ENCODE measurements around the gene ZNF804B.
"Not testable (repeated sequence)": the region's sequence is repeated elsewhere in the genome, so short reads cannot be mapped to it uniquely, and the experiment has no call there.

Gene ZNF804B

DNA sequence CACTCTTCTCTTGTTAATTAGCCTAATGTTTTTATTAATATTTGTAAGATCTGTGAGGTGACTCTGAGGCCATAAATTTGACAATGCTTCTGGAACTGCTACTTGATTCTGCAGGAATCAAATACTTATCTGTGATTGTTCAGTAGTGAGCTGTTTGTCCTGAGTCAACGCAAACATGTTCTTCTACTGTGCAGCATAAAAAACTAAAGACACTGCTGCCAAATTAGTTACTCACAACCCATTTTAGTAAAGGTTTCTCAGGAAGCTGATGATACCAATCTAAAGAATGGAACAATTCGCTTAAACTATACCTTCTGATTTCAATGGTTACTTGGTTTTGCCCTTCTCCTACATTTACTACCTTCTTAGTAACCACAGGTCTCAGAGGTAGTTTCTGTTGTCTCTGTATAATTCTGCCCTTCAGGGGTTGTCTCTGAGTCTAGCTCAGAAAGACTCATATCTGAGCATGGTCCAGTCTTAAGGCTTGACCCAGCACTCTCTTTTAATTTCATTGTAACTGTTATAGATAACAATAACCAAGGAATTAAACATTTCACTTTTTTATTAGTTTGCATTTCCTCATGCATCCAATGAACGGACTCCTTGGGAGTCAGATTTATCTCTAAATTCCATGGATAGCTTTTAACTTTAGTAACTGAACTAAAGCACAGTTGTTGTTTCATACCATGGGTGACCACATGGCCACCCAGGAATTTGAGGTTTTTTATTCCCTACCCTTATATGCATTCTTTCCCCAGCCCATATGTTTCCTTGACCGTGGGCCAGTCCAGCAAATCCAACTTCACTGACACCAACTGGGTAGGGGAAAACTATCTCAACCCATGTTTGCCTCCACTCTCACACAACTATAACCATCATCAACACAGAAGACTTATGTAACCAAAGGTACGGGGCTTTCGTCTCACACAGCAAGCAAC lies 345.5 kb downstream of the ZNF804B start:
- no peak for DNase-seq

DNA sequence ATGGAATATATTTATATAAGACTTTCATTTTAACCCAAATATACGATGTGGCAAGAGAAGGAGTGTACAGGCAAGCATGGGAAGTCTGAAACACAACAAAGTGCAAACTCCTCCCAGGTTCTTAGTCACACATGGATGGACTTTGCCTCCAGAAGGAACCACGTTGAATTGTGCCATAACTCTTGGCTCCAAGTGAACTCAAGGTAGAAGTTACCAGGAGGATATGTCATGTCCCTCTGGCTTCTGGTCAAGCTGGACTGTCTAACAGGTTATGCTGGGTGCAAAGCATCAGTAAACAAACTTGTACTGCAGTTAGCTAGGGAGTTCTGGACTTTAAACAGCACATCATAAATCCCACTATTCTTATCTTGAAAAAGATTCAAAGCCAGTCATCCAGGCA lies 364.4 kb downstream of the ZNF804B start:
- DNase-seq: no peak

DNA sequence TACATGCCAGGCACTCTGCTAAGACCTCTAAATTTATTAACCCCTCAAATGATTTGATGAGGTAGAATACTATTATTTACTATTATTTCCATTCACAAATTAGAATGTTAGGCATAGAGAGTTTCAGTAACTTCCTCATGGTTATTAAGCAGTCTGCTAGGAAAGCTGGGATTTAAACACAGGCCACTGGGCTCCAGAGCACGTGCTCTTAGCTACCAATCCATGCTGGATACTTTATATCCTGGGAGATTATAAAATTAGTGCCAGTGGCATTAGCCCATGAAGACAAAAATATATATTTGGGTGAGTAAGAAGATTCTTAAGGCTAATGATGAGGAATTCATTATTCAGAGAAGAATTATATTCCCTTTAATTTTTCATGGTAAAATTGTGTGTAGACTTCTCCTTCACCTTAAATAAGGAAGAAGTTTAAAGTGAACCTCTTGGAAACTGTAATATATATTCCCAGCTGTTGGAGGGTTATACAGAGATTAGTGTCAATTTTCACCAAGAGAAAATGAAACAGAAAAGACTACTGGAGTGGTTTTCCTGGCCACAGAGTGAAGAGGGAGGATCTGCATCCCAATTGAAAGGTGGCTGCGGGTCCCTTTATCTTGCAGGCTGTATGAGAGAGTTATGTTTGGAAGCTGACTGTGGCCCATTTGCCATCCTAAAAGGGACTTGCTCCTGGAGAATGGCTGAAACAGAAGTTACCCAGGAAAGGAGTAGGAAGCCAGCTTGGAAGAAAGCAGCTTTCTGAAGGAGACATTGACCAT lies 370.3 kb downstream of the ZNF804B start:
- DNase-seq: no peak

DNA sequence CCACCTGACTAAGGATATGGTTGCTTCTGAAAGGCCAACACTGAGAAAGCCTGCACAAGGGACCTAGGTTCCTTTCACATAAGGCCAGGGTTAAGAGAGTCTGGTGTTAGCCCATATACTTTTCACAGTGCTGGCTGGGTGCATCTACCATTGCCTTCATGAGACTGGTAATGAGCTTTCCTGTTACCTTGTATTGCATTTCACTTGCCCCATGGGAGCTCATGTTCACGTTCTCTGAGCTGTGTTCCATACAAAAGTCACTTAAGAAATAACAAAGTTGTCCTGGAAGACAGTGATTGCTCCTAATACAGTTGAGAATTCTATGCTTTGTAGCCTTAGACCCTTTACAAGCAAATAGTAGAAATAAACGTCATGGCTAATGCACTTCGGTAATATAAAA lies 373.9 kb downstream of the ZNF804B start:
- no peak for DNase-seq

DNA sequence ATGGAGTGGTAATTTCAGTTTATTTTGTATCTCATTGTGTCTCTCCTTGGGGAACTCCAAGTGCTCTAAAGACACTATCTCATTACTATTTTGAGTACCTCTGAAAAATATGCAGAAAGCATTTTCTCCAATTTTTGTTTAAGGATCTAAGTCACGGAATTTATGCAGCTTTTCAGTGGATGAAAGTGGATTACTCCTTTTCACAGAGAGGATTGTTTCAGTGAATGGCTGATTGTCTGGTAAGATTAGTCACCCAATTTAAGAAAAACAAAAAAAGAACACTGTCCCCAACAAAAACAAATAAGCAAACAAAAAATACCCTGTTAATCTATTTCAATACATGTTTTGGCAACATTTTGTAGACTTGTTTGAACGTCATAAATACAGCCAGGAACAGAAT lies 374.3 kb downstream of the ZNF804B start:
- DNase-seq: no peak

DNA sequence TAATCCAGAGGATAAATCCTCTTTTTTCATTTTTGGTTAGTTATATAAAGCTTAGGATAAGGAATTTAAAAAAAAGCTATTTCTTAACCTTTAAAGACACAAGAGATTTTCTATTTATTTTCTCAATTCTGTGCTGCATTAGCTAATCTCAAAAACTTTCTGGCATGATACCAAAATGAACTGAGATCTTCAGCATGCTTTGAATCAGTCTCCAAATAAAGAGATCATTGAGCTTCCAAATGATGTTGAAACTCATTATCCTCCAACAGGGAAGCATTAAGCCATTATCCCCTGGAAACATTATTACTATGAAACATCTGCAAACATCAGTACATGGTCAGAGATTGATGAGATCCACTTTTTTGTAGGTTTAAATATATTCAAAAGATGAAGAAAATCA lies 386.3 kb downstream of the ZNF804B start:
- no peak for DNase-seq

DNA sequence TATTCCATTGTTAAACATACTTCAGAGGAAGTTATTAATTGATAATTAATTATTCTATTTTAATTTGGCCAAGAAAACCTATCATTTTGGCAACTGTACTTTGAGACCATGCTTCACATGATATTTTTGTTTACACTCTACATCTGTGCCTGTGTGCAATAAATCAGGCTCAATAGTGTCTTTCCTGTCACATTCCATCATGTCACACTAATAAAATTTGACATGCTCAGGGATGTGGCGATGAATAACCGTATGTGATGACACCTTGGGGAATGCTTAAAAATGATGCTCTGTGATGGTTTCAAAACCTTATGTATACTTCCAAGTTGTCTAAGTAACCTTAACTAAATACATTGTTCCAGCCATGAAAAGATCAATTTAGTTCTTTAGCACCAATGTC lies 400.6 kb downstream of the ZNF804B start:
- no peak for DNase-seq

DNA sequence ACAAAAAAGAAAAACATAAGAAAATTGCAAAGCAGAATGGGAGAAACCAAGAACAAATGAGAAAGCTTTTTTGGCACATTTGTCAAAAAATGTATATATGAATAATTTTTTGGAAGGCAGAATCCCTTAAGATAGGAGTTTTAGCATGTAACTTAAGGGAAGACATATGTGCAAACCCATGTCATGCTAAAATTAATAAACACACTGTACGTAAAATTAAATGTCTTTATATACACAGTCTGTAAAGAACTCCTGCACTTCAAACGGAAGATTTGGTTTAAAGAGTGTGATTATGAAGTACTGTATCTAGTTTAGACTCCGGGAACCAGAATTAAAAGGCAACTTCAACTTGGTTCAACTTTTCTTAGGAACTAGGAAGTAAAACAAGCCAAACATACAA lies 405.9 kb downstream of the ZNF804B start:
- DNase-seq: no peak

DNA sequence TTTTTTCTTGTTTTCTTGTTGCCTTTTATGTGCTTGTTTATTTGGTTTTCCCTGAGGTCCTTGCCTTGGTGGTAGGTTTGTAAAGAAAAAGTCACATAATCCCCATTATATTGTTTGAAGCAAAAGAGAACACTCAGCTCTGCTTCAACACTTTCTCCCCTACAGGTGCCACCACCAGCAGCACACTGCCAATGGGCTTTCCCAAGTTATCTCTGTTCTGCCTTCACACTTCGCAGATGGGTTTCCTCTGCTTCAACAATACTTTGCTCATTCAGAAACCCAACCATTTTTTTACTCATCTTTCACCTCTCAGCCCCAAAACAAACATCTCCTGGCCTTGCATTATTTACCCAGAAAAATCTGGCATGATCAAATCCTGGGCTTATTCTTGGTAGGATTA lies 411.1 kb downstream of the ZNF804B start:
- DNase-seq: no peak

DNA sequence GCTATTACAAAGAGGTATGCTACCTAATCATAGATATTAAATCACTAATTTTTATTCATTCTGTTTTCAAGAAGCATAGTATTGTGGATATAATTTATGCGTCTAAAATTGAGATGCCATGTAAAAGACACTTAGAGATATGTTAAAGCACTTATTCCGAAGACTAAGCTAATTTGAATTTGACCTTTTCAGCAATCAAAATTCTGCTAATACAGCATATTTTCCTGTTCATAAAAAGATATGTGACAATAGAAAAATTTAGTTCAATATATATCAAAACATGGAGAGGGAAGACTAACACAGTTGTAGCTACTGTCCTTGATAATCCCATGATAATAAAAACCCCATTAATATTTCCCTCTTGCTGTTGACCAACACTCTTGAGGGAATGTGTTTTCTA lies 422.6 kb downstream of the ZNF804B start:
- no peak for DNase-seq

DNA sequence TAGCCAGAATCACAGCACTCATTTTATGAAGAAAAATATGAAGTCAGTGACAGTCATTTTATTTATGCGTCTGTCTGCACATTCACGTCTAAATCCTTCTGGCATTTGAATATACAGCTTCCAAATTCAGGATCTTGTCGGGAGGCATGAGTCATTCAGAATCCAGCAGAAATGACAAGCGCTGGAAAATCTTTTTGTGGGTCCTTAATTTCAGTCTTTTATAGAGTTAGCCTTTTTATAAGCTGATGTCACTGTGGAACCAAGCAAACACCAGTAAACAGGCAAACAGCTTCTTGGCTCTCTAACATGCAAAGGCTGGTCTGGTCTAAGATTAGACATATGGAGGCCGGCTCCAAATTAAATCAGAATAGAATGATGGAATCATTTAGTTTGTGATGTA lies 424.2 kb downstream of the ZNF804B start:
- no peak for DNase-seq

DNA sequence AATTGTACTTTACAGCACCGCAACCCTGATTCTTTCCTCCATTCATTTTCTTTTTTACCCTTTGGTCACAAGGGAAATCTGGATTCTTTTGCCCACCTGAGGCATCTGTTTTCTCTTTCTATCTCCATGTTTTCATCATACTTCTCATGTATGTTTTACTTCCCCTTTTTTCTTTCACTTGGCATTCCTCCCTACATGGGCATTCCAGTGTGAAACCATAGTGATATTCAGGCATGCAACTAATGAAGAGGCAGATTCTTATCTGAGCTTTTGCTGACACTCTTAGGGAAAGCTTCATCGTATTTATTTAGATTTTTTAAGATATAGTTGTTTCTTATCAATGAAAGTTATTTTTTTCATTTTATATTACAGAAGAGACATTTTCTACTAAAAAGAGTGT lies 441.3 kb downstream of the ZNF804B start:
- DNase-seq: no peak

DNA sequence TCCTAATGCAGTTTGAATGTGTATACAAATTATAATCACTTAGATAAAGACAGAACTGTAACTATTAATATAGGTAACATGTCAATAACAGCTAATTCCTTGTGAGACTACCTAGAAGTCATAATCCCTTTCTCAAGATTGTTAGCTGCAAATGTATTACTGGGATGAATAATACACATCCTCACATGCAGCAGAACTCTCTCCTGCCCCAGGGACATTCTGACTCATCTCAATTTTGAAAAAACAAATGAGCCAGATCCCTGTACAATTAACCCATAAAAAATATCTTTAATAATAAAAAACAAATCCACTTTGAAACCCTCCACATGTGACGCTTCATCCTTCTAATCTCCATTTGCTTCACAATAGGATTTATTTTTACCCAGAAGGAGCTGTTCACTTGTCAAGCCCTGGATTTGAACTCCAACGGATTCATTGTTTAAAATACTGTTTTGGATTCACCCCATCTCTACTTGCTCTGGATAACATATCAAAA lies 464.4 kb downstream of the ZNF804B start:
- DNase-seq: no peak

DNA sequence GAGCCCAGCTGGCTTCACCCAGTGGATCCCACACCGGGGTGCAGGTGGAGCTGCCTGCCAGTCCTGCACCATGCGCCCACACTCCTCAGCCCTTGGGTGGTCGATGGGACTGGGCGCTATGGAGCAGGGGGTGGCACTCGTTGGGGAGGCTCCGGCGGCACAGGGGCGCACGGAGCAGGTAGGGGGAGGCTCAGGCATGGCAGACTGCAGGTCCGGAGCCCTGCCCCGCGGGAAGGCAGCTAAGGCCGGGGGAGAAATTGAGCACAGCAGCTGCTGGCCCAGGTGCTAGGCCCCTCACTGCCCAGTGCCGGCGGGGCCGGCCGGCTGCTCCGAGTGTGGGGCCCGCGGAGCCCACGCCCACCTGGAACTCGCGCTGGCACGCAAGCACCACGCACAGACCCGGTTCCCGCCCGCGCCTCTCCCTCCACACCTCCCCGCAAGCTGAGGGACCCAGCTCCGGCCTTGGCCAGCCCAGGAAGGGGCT lies 469.2 kb downstream of the ZNF804B start:
- DNase-seq: not testable (repeated sequence)

DNA sequence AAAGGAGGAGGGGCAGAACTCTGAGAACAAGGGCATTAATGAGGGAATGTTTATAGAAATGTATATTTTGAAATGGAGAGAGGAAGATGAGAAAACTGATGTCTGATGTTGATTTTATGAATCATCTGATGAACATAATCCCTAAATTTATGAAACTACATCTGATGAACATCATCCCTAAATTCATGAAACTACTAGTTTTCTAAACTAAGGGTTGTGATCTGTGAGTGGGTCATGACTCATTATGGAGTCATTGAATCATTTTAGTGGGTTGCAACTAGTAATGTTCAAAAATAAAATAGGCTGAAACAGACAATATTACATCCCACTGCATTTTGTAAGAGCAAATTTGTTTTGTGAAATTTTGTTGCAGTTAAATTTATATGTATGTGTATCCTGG lies 478.7 kb downstream of the ZNF804B start:
- no peak for DNase-seq

DNA sequence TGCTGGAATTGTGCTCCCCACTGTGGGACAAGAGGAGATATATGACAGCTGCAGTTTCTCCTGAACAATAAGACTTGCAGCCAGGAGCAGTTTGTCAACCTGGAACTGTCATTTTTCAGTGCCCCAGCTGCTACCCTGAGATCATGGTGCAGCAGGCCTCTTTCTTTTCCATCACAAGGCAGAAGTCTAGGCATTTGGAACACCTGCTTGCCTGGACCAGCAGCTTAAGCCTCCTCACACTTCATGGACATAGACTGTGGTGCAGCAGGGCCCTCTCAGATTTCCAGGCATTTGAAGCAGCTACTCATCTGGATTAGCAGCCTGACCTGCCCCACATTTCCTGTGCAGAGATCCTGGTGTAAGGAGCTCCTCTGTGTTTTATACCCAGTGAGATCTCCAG lies 486.7 kb downstream of the ZNF804B start:
- DNase-seq: no peak

DNA sequence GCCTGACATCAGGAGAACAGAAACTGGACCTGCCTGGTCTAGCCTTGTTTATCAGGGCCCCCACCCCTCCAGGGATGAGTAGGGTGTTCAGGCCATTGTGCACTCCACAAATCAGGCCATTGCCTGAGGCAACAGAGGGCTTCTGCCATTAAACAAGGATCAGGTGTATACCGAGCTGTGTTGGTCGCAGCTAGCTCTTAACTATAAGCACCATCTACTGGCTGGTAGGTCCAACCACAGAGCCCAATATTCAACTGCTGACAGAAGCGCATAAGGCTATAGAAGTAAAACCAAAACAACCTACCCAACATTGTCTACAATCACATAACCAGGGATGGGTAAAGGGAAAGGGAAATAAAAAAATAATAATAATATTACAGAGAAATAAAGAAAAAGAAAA lies 487.7 kb downstream of the ZNF804B start:
- DNase-seq: no peak

DNA sequence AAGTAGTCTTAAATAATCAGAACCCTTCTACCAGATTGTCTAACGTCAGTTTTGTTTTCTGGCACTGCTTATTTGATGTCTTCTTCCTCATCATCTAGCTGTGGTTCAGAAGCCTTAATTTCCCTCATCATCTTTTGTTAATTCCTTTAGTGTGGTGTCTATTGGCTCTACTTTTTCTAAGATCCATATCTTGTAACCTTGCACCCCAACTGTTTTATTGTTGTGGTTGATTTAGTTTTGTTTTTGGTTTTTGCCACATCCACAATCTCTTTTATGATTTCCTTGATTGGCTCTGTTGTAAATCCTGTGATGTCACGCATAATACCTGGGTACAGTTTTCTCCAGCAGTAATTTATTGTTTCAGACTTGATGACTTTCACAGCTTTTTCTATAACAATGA lies 499.6 kb downstream of the ZNF804B start:
- no peak for DNase-seq

DNA sequence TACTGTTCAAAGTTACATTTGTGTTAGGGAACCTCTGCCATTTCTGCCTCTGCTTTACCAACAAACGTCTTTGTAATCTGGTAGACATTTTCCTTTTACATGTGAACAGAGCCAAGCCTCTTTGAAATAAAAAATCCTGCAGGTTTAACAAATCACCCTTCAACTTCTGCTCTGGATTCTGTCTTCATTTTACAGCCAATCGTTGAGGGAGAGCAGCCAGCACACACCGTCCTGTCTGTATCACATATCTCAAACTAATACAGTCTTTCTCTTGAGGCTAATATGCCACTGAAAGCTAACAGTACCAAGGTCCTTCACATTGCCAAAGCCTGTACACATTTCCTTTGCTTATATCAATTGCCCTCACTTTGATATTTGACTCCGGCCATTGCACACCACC lies 504.6 kb downstream of the ZNF804B start:
- no peak for DNase-seq

DNA sequence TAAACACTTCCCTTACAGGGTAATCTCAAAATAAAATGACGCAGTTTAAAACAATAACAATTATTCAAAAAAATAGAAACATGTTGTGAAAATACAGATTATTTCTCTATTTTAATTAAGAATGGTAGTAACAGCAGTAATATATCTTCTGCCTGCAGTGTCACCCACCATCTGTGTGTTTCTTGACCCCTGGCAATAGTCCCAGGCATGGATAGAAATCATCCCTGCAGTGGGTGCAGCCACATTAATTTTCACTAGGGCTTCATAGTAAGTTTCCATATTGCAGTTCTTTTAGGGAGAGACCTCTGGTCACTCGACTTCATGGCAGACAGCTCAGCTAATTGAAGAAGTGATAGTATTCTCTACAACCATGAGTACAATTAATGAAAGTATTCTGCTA lies 506.1 kb downstream of the ZNF804B start:
- no peak for DNase-seq

DNA sequence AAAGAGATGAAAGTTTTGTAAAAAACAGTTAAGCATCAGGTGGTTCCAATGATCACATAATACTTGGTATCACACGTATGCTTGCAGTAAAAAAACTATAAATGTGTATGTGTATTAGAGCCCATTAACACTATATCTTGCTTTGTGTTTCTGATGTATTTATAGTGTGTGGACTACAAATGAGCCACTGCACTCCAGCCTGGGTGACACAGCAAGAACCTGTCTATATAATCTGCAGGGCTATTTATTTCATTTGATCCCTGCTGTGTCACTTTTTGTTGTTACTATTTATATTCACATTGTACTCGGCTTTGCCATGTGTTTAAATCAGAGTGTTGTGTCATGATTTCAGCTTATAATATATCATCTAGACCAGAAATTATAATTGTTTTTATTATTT lies 523.8 kb downstream of the ZNF804B start:
- no peak for DNase-seq

DNA sequence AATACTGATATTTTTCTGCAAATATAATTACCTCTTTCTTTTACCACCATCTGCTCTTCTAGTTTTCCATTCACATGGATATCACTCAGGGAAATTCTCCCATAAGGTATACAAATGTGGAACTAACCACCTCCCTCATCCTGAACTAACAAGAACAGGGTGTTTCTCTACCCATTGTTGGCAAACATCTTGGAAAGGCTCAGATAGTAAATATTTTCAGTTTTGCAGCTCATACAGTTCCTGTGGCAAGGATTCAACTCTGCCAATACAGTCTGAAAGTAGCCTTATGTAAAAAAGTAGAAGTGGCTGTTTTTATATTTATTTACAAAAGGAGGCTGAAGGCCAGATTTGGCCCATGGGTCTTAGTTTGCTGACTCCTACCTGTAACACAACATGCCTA lies 549.0 kb downstream of the ZNF804B start:
- no peak for DNase-seq

DNA sequence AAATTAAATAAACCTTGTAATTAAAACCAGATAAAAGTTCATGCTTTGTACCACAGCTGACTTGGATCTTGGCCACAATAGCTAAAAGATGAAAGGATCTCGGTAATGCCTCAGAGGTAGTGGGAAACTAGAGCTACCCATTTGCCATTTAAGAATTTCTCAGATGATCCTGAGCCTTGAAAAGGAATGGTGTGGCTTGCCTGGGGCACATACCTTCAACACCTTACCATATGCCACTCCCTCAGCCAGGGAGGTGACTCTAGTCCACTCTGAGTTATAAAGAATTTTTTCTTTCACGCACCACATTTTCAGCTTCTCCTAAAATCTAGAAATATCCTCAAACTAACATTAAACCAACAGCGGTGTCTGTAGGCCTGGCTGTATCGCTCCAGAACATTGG lies 552.4 kb downstream of the ZNF804B start:
- DNase-seq: no peak

DNA sequence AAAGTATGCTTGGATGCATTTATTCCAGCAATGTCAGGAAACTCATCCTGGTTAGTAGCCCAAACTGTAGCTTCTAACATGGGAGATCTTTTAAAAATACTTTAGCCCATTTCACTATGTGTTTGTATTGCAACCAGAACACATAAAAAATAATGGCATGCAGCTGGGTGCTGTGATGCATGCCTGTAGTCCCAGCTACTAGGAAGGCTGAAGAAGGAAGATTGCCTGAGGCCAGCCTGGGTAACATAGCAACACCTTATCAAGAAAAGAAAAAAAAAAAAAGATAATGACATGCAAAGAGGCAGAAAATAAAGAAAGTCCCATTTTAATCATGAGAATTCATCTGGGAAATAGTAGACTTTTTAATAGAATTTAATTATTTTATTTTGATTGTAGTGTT lies 553.1 kb downstream of the ZNF804B start:
- DNase-seq: no peak

All from NCI-H1105 (cell line).